K562 (cell line): Measurements from ENCODE around the gene GRK3. TPM values are rescaled to one million over a fixed set of nuclear protein-coding genes. Genes with fewer than 3 reads are reported as not detected.

Experiments
- ARNT ChIP-seq, 2 experiments: fragments of 450-650 bp; IDR thresholded peaks; 2 replicates each; pipeline ENCODE4 v1.6.1; 2016; ENCODE audit warnings: mild to moderate bottlenecking in 1 of 2
- CC2D1A ChIP-seq: fragments of 450-650 bp; IDR thresholded peaks from 2 replicates; pipeline ENCODE4 v1.6.1; 2017; ENCODE audit warnings: mild to moderate bottlenecking
- CCAR2 ChIP-seq: fragments of 200-400 bp; formaldehyde crosslinking; IDR thresholded peaks from 2 replicates; pipeline ENCODE4 v1.6.1; 2017; ENCODE audit warnings: mild to moderate bottlenecking, low read depth, low read length
- CREBBP ChIP-seq: IDR thresholded peaks from one replicate; pipeline ENCODE4 v1.6.1; 2012; ENCODE audit warnings: low read depth, mild to moderate bottlenecking, control low read depth, inconsistent platforms, low read length
- HDAC1 ChIP-seq, 2 experiments: fragments of 450-650 bp; IDR thresholded peaks; 2 replicates each; pipeline ENCODE4 v1.6.1; 2016 to 2017; ENCODE audit warnings: inconsistent platforms in 1 of 2, mild to moderate bottlenecking in 1 of 2, moderate library complexity in 1 of 2
- HMBOX1 ChIP-seq: sonication (generic); IDR thresholded peaks from 2 replicates; pipeline ENCODE4 v1.6.1; 2016
- IRF2 ChIP-seq: sonication (generic); formaldehyde crosslinking; IDR thresholded peaks from 2 replicates; pipeline ENCODE4 v1.8.1; 2022; ENCODE audit warnings: mild to moderate bottlenecking, missing genetic modification reagents
- JUN ChIP-seq, 2 experiments: sonication (generic) in 1 of 2; formaldehyde crosslinking in 1 of 2; IDR thresholded peaks; 2 replicates each; pipeline versions ENCODE4 v1.6.1 to v1.8.0; 2012 to 2022; ENCODE audit warnings: borderline replicate concordance in 2 of 2, mild to moderate bottlenecking in 2 of 2, improper control_type of control experiment in 1 of 2, low read depth in 1 of 2, low read length in 1 of 2, missing genetic modification reagents in 1 of 2
- KDM4B ChIP-seq, 2 experiments: fragments of 450-650 bp in 1 of 2; sonication (generic) in 1 of 2; IDR thresholded peaks; 2 replicates each; pipeline ENCODE4 v1.6.1; 2016 to 2017; ENCODE audit warnings: borderline replicate concordance in 2 of 2, antibody characterized with exemption in 1 of 2, low read depth in 1 of 2, mild to moderate bottlenecking in 1 of 2
- MYBL2 ChIP-seq, 2 experiments: fragments of 450-650 bp in 1 of 2; sonication (generic) in 1 of 2; formaldehyde crosslinking in 1 of 2; IDR thresholded peaks; 2 replicates each; pipeline versions ENCODE4 v1.6.1 to v1.8.1; 2017 to 2022; ENCODE audit warnings: borderline replicate concordance in 1 of 2, inconsistent platforms in 1 of 2, low read depth in 1 of 2, mild to moderate bottlenecking in 1 of 2, missing genetic modification reagents in 1 of 2, moderate library complexity in 1 of 2
- MYNN ChIP-seq, 2 experiments: sonication (generic); formaldehyde crosslinking in 1 of 2; IDR thresholded peaks; 2 replicates each; pipeline versions ENCODE4 v1.5.0 to v1.6.1; 2016 to 2020; ENCODE audit warnings: antibody characterized with exemption in 1 of 2, missing genetic modification reagents in 1 of 2
- POLR2G ChIP-seq: fragments of 200-400 bp; formaldehyde crosslinking; IDR thresholded peaks from 2 replicates; pipeline ENCODE4 v1.6.1; 2017; ENCODE audit warnings: low read depth, mild to moderate bottlenecking, antibody characterized with exemption, low read length, moderate library complexity
- PREB ChIP-seq: sonication (generic); formaldehyde crosslinking; IDR thresholded peaks from 2 replicates; pipeline ENCODE4 v1.8.1; 2023; ENCODE audit warnings: mild to moderate bottlenecking, missing genetic modification reagents
- RFX7 ChIP-seq: fragments of 250-450 bp; sonication (Bioruptor Pico); IDR thresholded peaks from 2 replicates; pipeline ENCODE4 v1.5.1; 2021; ENCODE audit warnings: mild to moderate bottlenecking
- SRSF3 ChIP-seq: fragments of 200-400 bp; formaldehyde crosslinking; IDR thresholded peaks from 2 replicates; pipeline ENCODE4 v1.6.1; 2016; ENCODE audit warnings: mild to moderate bottlenecking, low read length, moderate library complexity; ENCODE audit not compliant: insufficient read depth
- STAT5A ChIP-seq: IDR thresholded peaks from 2 replicates; pipeline ENCODE4 v1.6.1; 2012; ENCODE audit warnings: low read length, inconsistent platforms, borderline replicate concordance
- SUPT5H ChIP-seq: fragments of 450-650 bp; IDR thresholded peaks from 2 replicates; pipeline ENCODE4 v1.6.1; 2016
- WHSC1 ChIP-seq: IDR thresholded peaks from one replicate; pipeline ENCODE4 v1.6.1; 2012; ENCODE audit warnings: low read length, control low read depth, inconsistent platforms
- ZBED1 ChIP-seq: IDR thresholded peaks from 2 replicates; pipeline ENCODE4 v1.6.1; 2014
- ZNF140 ChIP-seq: fragments of 250-450 bp; sonication (Bioruptor Pico); IDR thresholded peaks from 2 replicates; pipeline ENCODE4 v1.8.0; 2021; ENCODE audit warnings: moderate library complexity, mild to moderate bottlenecking, inconsistent platforms
- ZNF175 ChIP-seq: fragments of 200-800 bp; sonication (Bioruptor generic); IDR thresholded peaks from 2 replicates; pipeline ENCODE4 v1.6.1; 2016; ENCODE audit warnings: low read depth, mild to moderate bottlenecking, missing genetic modification characterization, missing compliant biosample characterization
- ZNF717 ChIP-seq: fragments of 250-450 bp; sonication (Bioruptor Pico); IDR thresholded peaks from 2 replicates; pipeline ENCODE4 v1.5.0; 2021
- ZNF766 ChIP-seq: fragments of 200-800 bp; sonication (Bioruptor generic); conservative IDR thresholded peaks from 2 replicates; pipeline ENCODE4 v1.6.1; 2016; ENCODE audit warnings: missing genetic modification characterization, missing compliant biosample characterization
- polyA plus RNA-seq, 8 experiments: library from polyadenylated mRNA; depleted of rRNA in 4 of 8; stranded (reverse) in 5 of 8; unstranded in 3 of 8; fragments of >200 nt; fragmentation: Nextera tagmentation in 2 of 8; fragmentation: Illumina TruSeq in 1 of 8; extraction: Ambion mirVana in 2 of 8; extraction: Trizol in 1 of 8; gene quantifications; 2 replicates each; pipeline versions ENCODE4 v1.2.1 to v1.2.3, GENCODE V29; 2011 to 2014; ENCODE audit warnings: inconsistent platforms in 1 of 8, missing spikeins in 1 of 8
- total RNA-seq, 7 experiments: library from RNA; depleted of rRNA in 6 of 7; stranded (reverse); fragments of >200 nt in 6 of 7; fragmentation: Illumina TruSeq in 2 of 7; extraction: Trizol in 2 of 7; gene quantifications; 2 replicates each; pipeline versions ENCODE4 v1.2.1 to v1.2.3, GENCODE V29; 2011 to 2021; ENCODE audit warnings: low replicate concordance in 1 of 7
- TF ChIP-seq, protein P1 (sequence below): fragments of 200-800 bp; sonication (Bioruptor generic); IDR thresholded peaks from 2 replicates; pipeline ENCODE4 v1.6.1; 2017; ENCODE audit warnings: missing genetic modification characterization, missing compliant biosample characterization
- TF ChIP-seq, protein P2 (sequence below): sonication (generic); formaldehyde crosslinking; IDR thresholded peaks from 2 replicates; pipeline ENCODE4 v1.8.0; 2022; ENCODE audit warnings: missing genetic modification reagents, mild to moderate bottlenecking, moderate library complexity, borderline replicate concordance

Gene GRK3
- total and polyA plus RNA-seq, 9 of the 15 experiments (the other 6 are each of a cell fraction or from before 2014, with no cell fraction given) = 1.4 to 7.6 (median 3.6) TPM

DNA sequence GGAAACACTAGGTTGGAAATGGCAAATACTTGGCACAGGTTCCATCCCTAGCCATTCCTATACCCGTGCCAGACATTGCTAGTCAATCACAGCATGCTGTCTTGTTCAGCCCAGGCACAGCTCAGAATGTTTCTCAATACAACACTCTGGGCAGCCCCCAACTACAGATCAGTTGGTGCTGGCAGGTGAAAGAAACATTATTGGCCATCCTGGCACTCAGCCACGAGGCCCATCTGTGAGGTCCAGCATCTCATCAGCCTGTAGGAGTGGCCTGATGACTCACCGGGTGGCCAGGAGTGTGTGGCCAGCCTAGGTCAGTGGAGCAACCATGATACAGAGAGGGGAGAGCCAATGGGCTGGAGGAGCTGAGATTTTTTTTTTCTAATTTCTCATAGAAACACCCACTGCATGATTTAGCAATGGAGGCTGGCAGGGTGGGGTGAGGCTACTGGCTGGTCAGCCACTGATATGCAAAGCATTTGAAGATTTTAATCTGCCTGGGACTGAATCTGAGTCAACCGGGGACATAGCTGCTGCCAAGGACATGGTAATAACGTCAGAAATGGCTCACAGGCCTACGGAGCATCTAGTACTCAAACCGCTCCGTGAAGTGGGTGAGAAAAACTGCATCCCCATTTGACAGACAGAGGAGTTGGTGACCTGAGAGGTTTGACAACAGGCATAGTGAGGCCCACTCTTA lies 182.9 kb downstream of the GRK3 start (continued):
- TF ChIP-seq ARNT (IDR thresholded peaks at IDR 0.05) (no peak), ZNF175 (CRISPR knock-in tag) (peak; percentile 56; the same call in 1 of the 2 replicates), ZNF717 (CRISPR knock-in tag) (no peak), IRF2 (no peak), SUPT5H (no peak), MYNN (IDR thresholded peaks at IDR 0.05) (no peak), MYNN (CRISPR knock-in tag; IDR thresholded peaks at IDR 0.05) (no peak), ZNF140 (CRISPR knock-in tag) (no peak), CREBBP (no peak), KDM4B (IDR thresholded peaks at IDR 0.05; ENCODE audit: borderline replicate concordance in 2 of 2, low read depth in 1 of 2) (no peak), CC2D1A (no peak), HDAC1 (IDR thresholded peaks at IDR 0.05) (peak in 1 of 2 experiments; percentile 43; a peak in 1 of 4 replicates), PREB (CRISPR knock-in tag) (no peak), WHSC1 (no peak), ZNF766 (CRISPR knock-in tag) (no peak), JUN (IDR thresholded peaks at IDR 0.05; ENCODE audit: borderline replicate concordance, low read depth, low read length) (peak; percentile 86; the same call in 1 of the 2 replicates), JUN (CRISPR knock-in tag; IDR thresholded peaks at IDR 0.05; ENCODE audit: borderline replicate concordance) (no peak), HMBOX1 (peak; percentile 27; the same call in 1 of the 2 replicates), CCAR2 (no peak), RFX7 (CRISPR knock-in tag) (no peak), STAT5A (no peak), POLR2G (no peak), SRSF3 (no peak), ZBED1 (no peak), MYBL2 (IDR thresholded peaks at IDR 0.05; ENCODE audit: low read depth) (no peak), MYBL2 (CRISPR knock-in tag; IDR thresholded peaks at IDR 0.05; ENCODE audit: borderline replicate concordance) (no peak)
- TF ChIP-seq, protein P1, sequence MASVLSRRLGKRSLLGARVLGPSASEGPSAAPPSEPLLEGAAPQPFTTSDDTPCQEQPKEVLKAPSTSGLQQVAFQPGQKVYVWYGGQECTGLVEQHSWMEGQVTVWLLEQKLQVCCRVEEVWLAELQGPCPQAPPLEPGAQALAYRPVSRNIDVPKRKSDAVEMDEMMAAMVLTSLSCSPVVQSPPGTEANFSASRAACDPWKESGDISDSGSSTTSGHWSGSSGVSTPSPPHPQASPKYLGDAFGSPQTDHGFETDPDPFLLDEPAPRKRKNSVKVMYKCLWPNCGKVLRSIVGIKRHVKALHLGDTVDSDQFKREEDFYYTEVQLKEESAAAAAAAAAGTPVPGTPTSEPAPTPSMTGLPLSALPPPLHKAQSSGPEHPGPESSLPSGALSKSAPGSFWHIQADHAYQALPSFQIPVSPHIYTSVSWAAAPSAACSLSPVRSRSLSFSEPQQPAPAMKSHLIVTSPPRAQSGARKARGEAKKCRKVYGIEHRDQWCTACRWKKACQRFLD (CRISPR knock-in tag) = no peak
- TF ChIP-seq, protein P2, sequence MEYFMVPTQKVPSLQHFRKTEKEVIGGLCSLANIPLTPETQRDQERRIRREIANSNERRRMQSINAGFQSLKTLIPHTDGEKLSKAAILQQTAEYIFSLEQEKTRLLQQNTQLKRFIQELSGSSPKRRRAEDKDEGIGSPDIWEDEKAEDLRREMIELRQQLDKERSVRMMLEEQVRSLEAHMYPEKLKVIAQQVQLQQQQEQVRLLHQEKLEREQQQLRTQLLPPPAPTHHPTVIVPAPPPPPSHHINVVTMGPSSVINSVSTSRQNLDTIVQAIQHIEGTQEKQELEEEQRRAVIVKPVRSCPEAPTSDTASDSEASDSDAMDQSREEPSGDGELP (CRISPR knock-in tag) = peak; percentile 67
